Measurements from ENCODE around the gene CLEC2D.
A peak's percentile ranks its signal among the peaks of the same experiment; 100 is the strongest.
"Not testable (repeated sequence)": the region's sequence is repeated elsewhere in the genome, so short reads cannot be mapped to it uniquely, and the experiment has no call there.

CLEC2D gene

GRCh38 chr12:9661720-9662119 lies 7.8 kb upstream of the CLEC2D start:
- DNase-seq = no peak

- DNase-seq = no peak
Measured at GRCh38 chr12:9662488-9662887, 7.0 kb upstream of the CLEC2D start.

- DNase-seq = no peak
Measured at GRCh38 chr12:9667403-9668160, 1.9 kb upstream of the CLEC2D start.

- DNase-seq = no peak
Measured at GRCh38 chr12:9668161-9669018, 1.1 kb upstream of the CLEC2D start.

GRCh38 chr12:9669019-9669326 lies 540 bp upstream of the CLEC2D start:
- DNase-seq = no peak

- DNase-seq = not testable (repeated sequence)
Measured at GRCh38 chr12:9672340-9672739, 2.8 kb downstream of the CLEC2D start.

GRCh38 chr12:9673404-9674225 lies 4.1 kb downstream of the CLEC2D start:
- DNase-seq = peak; percentile 8

GRCh38 chr12:9674226-9674590 lies 4.7 kb downstream of the CLEC2D start:
- DNase-seq = no peak

- not testable (repeated sequence) for DNase-seq
Measured at GRCh38 chr12:9682508-9682907, 13.0 kb downstream of the CLEC2D start.

GRCh38 chr12:9682949-9683348 lies 13.4 kb downstream of the CLEC2D start:
- DNase-seq = not testable (repeated sequence)

GRCh38 chr12:9685366-9685765 lies 15.9 kb downstream of the CLEC2D start:
- not testable (repeated sequence) for DNase-seq

GRCh38 chr12:9685915-9686314 lies 16.4 kb downstream of the CLEC2D start:
- no peak for DNase-seq

GRCh38 chr12:9687228-9687627 lies 17.7 kb downstream of the CLEC2D start:
- DNase-seq = no peak

- no peak for DNase-seq
Measured at GRCh38 chr12:9692909-9693308, 23.4 kb downstream of the CLEC2D start.

- DNase-seq = peak; percentile 56
Measured at GRCh38 chr12:9694241-9694640, 24.7 kb downstream of the CLEC2D start.

GRCh38 chr12:9695150-9695549 lies 25.6 kb downstream of the CLEC2D start:
- not testable (repeated sequence) for DNase-seq

- DNase-seq = peak; percentile 15
Measured at GRCh38 chr12:9695661-9696060, 26.1 kb downstream of the CLEC2D start.

GRCh38 chr12:9697619-9698018 lies 28.1 kb downstream of the CLEC2D start:
- no peak for DNase-seq

GRCh38 chr12:9698681-9699080 lies 29.2 kb downstream of the CLEC2D start:
- peak; percentile 43 for DNase-seq

- no peak for DNase-seq
Measured at GRCh38 chr12:9699269-9699897, 29.9 kb downstream of the CLEC2D start.

GRCh38 chr12:9699898-9700605 lies 30.5 kb downstream of the CLEC2D start:
- no peak for DNase-seq

GRCh38 chr12:9700606-9700956 lies 31.1 kb downstream of the CLEC2D start:
- no peak for DNase-seq
